H1 (cell line): Measurements from ENCODE around the gene ANKRD24. TPM values are rescaled to one million over a fixed set of nuclear protein-coding genes. Genes with fewer than 3 reads are reported as not detected.

ENCODE experiments used
- BCL11A ChIP-seq, 2 experiments: IDR thresholded peaks; one replicate each; pipeline ENCODE4 v1.6.1; 2011; ENCODE audit warnings: low read depth in 2 of 2, low read length in 2 of 2, mild to moderate bottlenecking in 2 of 2
- EGR1 ChIP-seq: IDR thresholded peaks from 2 replicates; pipeline ENCODE4 v1.6.1; 2011; ENCODE audit warnings: low read depth, low read length, borderline replicate concordance
- RFX5 ChIP-seq: IDR thresholded peaks from 2 replicates; pipeline ENCODE4 v1.6.1; 2011; ENCODE audit warnings: low read depth, low read length, improper control_type of control experiment, borderline replicate concordance
- SIX5 ChIP-seq: IDR thresholded peaks from 2 replicates; pipeline ENCODE4 v1.6.1; 2011; ENCODE audit warnings: mild to moderate bottlenecking, low read depth, low read length
- SP2 ChIP-seq: IDR thresholded peaks from 2 replicates; pipeline ENCODE4 v1.6.1; 2012; ENCODE audit warnings: mild to moderate bottlenecking, low read length, inconsistent platforms
- SP4 ChIP-seq: IDR thresholded peaks from 2 replicates; pipeline ENCODE4 v1.6.1; 2012; ENCODE audit warnings: low read length, inconsistent platforms
- USF2 ChIP-seq: IDR thresholded peaks from 2 replicates; pipeline ENCODE4 v1.6.1; 2011; ENCODE audit warnings: low read length, improper control_type of control experiment
- polyA plus RNA-seq, 7 experiments: library from polyadenylated mRNA; depleted of rRNA in 3 of 7; stranded (reverse) in 5 of 7; unstranded in 2 of 7; fragments of >200 nt in 5 of 7; fragments of 200-250 nt in 2 of 7; gene quantifications; 1 replicate in 5 of 7; 2 replicates in 1 of 7; 4 replicates in 1 of 7; pipeline versions ENCODE4 v1.2.1 to v1.2.3, GENCODE V29; 2011 to 2013; ENCODE audit warnings: missing spikeins in 2 of 7, mixed read lengths in 2 of 7
- total RNA-seq: library from RNA; stranded (reverse); fragmentation: NEBNext Ultra II Directional; extraction: Animal tissue kit (Norgen Biotek cat#: 25700); gene quantifications from 2 replicates; pipeline ENCODE4 v1.2.1, GENCODE V29; 2021

ANKRD24 gene
- total and polyA plus RNA-seq, 2 of the 8 experiments (the other 6 are each of a cell fraction or from before 2014, with no cell fraction given), result 7.6 to 14.1 TPM

GRCh38 chr19:4144666-4145249, 37.7 kb upstream of the ANKRD24 start (continued):
- TF ChIP-seq EGR1 (no peak), BCL11A (IDR thresholded peaks at IDR 0.05; ENCODE audit: low read depth in 2 of 2, low read length in 2 of 2) (no peak), RFX5 (no peak), SP4 (no peak), SIX5 (no peak), USF2 (no peak), SP2 (no peak)
